Measurements from ENCODE around the gene UBE2C.

Gene UBE2C

GRCh38 chr20:45781391-45781931 is 31.0 kb upstream of the UBE2C start:
- WGBS, result 0% methylated on average over 3 of the region's 4 CpGs
- no peaks in the 10 kb centered on the region for H3K79me1 ChIP-seq (replicated peaks; ENCODE audit: low read length, poor library complexity, severe bottlenecking)
- H3K27me3 ChIP-seq (ENCODE audit: control insufficient read depth in 1 of 2, insufficient read depth in 1 of 2, low read length in 2 of 2), result no peaks in the 10 kb centered on the region
- H4K91ac ChIP-seq (ENCODE audit: low read length), result peak overlapping the region; percentile 23
- H3K23ac ChIP-seq (ENCODE audit: low read length in 2 of 2), result no peak overlapping the region
- peak overlapping the region in 1 of 2 experiments; percentile 51 for H2BK12ac ChIP-seq (ENCODE audit: low read length in 2 of 2)
- H3K9me3 ChIP-seq (ENCODE audit: control insufficient read depth, low read length), result no peaks in the 10 kb centered on the region
- peaks cover 14% of the 10 kb centered on the region for H3K4me1 ChIP-seq (ENCODE audit: control insufficient read depth, insufficient read depth, low read depth, low read length)
- no peak overlapping the region for H2AFZ ChIP-seq (ENCODE audit: low read depth, low read length)
- peak overlapping the region; percentile 85 for H3K9ac ChIP-seq (ENCODE audit: low read length)
- peak overlapping the region; percentile 50 for H2BK120ac ChIP-seq (ENCODE audit: low read depth, low read length)
- H2BK5ac ChIP-seq (ENCODE audit: low read depth, low read length, poor library complexity, severe bottlenecking), result no peak overlapping the region
- H3K18ac ChIP-seq (ENCODE audit: low read depth in 1 of 2, low read length in 2 of 2), result peak overlapping the region; percentile 37 to 44
- H3K4ac ChIP-seq (ENCODE audit: low read depth in 1 of 2, low read length in 2 of 2), result peak overlapping the region in 1 of 2 experiments; percentile 10
- no peak overlapping the region for H4K8ac ChIP-seq (ENCODE audit: low read length)
- peak overlapping the region in 1 of 2 experiments; percentile 17 for H3K4me3 ChIP-seq (ENCODE audit: insufficient read depth in 1 of 2, low read depth in 1 of 2, low read length in 2 of 2)
- no peak overlapping the region for H3K14ac ChIP-seq (ENCODE audit: low read length in 2 of 2)
- no peak overlapping the region for H2AK5ac ChIP-seq (ENCODE audit: low read length, severe bottlenecking)
- DNase-seq, result peak; percentile 94
- peak overlapping the region; percentile 71 for H3K27ac ChIP-seq (ENCODE audit: low read length, poor library complexity, severe bottlenecking)
- no peak overlapping the region for H3K4me2 ChIP-seq (ENCODE audit: low read length, poor library complexity, severe bottlenecking)
- H3K36me3 ChIP-seq (ENCODE audit: control insufficient read depth in 1 of 2, insufficient read depth in 2 of 2, low read depth in 1 of 2, low read length in 2 of 2), result no peaks in the 10 kb centered on the region
- no peak overlapping the region for H2BK15ac ChIP-seq (ENCODE audit: low read depth, poor library complexity, severe bottlenecking)

- peak; percentile 19 for DNase-seq
- H4K91ac ChIP-seq (ENCODE audit: low read length), result peak overlapping the region; percentile 10
- H3K4ac ChIP-seq (ENCODE audit: low read depth in 1 of 2, low read length in 2 of 2), result peak overlapping the region in 1 of 2 experiments; percentile 53
- H3K23ac ChIP-seq (ENCODE audit: low read length in 2 of 2), result no peak overlapping the region
- H3K79me1 ChIP-seq (replicated peaks; ENCODE audit: low read length, poor library complexity, severe bottlenecking), result no peaks in the 10 kb centered on the region
- 81% methylated on average over 2 of the region's 4 CpGs for WGBS
- H3K36me3 ChIP-seq (ENCODE audit: control insufficient read depth in 1 of 2, insufficient read depth in 2 of 2, low read depth in 1 of 2, low read length in 2 of 2), result no peaks in the 10 kb centered on the region
- no peak overlapping the region for H2AK5ac ChIP-seq (ENCODE audit: low read length, severe bottlenecking)
- H3K14ac ChIP-seq (ENCODE audit: low read length in 2 of 2), result no peak overlapping the region
- H2BK120ac ChIP-seq (ENCODE audit: low read depth, low read length), result no peak overlapping the region
- peak overlapping the region; percentile 76 to 96 for H2BK12ac ChIP-seq (ENCODE audit: low read length in 2 of 2)
- no peak overlapping the region for H3K9ac ChIP-seq (ENCODE audit: low read length)
- H3K9me3 ChIP-seq (ENCODE audit: control insufficient read depth, low read length), result no peaks in the 10 kb centered on the region
- H3K4me3 ChIP-seq (ENCODE audit: insufficient read depth in 1 of 2, low read depth in 1 of 2, low read length in 2 of 2), result no peak overlapping the region
- no peak overlapping the region for H4K8ac ChIP-seq (ENCODE audit: low read length)
- peak overlapping the region; percentile 51 to 71 for H3K18ac ChIP-seq (ENCODE audit: low read depth in 1 of 2, low read length in 2 of 2)
- H2BK5ac ChIP-seq (ENCODE audit: low read depth, low read length, poor library complexity, severe bottlenecking), result no peak overlapping the region
- no peaks in the 10 kb centered on the region for H3K27me3 ChIP-seq (ENCODE audit: control insufficient read depth in 1 of 2, insufficient read depth in 1 of 2, low read length in 2 of 2)
- H3K27ac ChIP-seq (ENCODE audit: low read length, poor library complexity, severe bottlenecking), result no peak overlapping the region
- H2AFZ ChIP-seq (ENCODE audit: low read depth, low read length), result no peak overlapping the region
- H3K4me2 ChIP-seq (ENCODE audit: low read length, poor library complexity, severe bottlenecking), result no peak overlapping the region
- peak overlapping the region; percentile 50 for H2BK15ac ChIP-seq (ENCODE audit: low read depth, poor library complexity, severe bottlenecking)
- H3K4me1 ChIP-seq (ENCODE audit: control insufficient read depth, insufficient read depth, low read depth, low read length), result peaks cover 14% of the 10 kb centered on the region
Observed at GRCh38 chr20:45782890-45783289, 29.6 kb upstream of the UBE2C start.

- Histone ChIP-seq H3K9ac (ENCODE audit: low read length) (no peak overlapping the region), H3K27me3 (ENCODE audit: control insufficient read depth in 1 of 2, insufficient read depth in 1 of 2, low read length in 2 of 2) (no peaks in the 10 kb centered on the region), H4K91ac (ENCODE audit: low read length) (peak overlapping the region; percentile 62), H3K4ac (ENCODE audit: low read depth in 1 of 2, low read length in 2 of 2) (peak overlapping the region in 1 of 2 experiments; percentile 13), H2BK12ac (ENCODE audit: low read length in 2 of 2) (peak overlapping the region; percentile 84 to 91), H3K4me3 (ENCODE audit: insufficient read depth in 1 of 2, low read depth in 1 of 2, low read length in 2 of 2) (no peak overlapping the region), H2BK5ac (ENCODE audit: low read depth, low read length, poor library complexity, severe bottlenecking) (no peak overlapping the region), H3K27ac (ENCODE audit: low read length, poor library complexity, severe bottlenecking) (no peak overlapping the region), H4K8ac (ENCODE audit: low read length) (peak overlapping the region; percentile 59), H3K14ac (ENCODE audit: low read length in 2 of 2) (no peak overlapping the region), H3K23ac (ENCODE audit: low read length in 2 of 2) (no peak overlapping the region), H2AFZ (ENCODE audit: low read depth, low read length) (no peak overlapping the region), H3K36me3 (ENCODE audit: control insufficient read depth in 1 of 2, insufficient read depth in 2 of 2, low read depth in 1 of 2, low read length in 2 of 2) (no peaks in the 10 kb centered on the region), H3K18ac (ENCODE audit: low read depth in 1 of 2, low read length in 2 of 2) (peak overlapping the region; percentile 81 to 85), H2BK15ac (ENCODE audit: low read depth, poor library complexity, severe bottlenecking) (peak overlapping the region; percentile 39), H3K4me1 (ENCODE audit: control insufficient read depth, insufficient read depth, low read depth, low read length) (peaks cover 11% of the 10 kb centered on the region), H2BK120ac (ENCODE audit: low read depth, low read length) (peak overlapping the region; percentile 44), H3K4me2 (ENCODE audit: low read length, poor library complexity, severe bottlenecking) (no peak overlapping the region), H3K79me1 (replicated peaks; ENCODE audit: low read length, poor library complexity, severe bottlenecking) (no peaks in the 10 kb centered on the region), H3K9me3 (ENCODE audit: control insufficient read depth, low read length) (no peaks in the 10 kb centered on the region), H2AK5ac (ENCODE audit: low read length, severe bottlenecking) (no peak overlapping the region)
- WGBS, result 97% methylated on average over 4 of the region's 6 CpGs
- no peak for DNase-seq
Observed at GRCh38 chr20:45783656-45784294, 28.7 kb upstream of the UBE2C start.

- Histone ChIP-seq H4K8ac (ENCODE audit: low read length) (no peak overlapping the region), H3K18ac (ENCODE audit: low read depth in 1 of 2, low read length in 2 of 2) (no peak overlapping the region), H3K79me1 (replicated peaks; ENCODE audit: low read length, poor library complexity, severe bottlenecking) (peaks cover 6% of the 10 kb centered on the region), H3K4me3 (ENCODE audit: insufficient read depth in 1 of 2, low read depth in 1 of 2, low read length in 2 of 2) (no peak overlapping the region), H3K4me1 (ENCODE audit: control insufficient read depth, insufficient read depth, low read depth, low read length) (peaks cover 8% of the 10 kb centered on the region), H3K27ac (ENCODE audit: low read length, poor library complexity, severe bottlenecking) (no peak overlapping the region), H3K4ac (ENCODE audit: low read depth in 1 of 2, low read length in 2 of 2) (no peak overlapping the region), H3K23ac (ENCODE audit: low read length in 2 of 2) (no peak overlapping the region), H4K91ac (ENCODE audit: low read length) (no peak overlapping the region), H3K9ac (ENCODE audit: low read length) (no peak overlapping the region), H2AFZ (ENCODE audit: low read depth, low read length) (no peak overlapping the region), H3K14ac (ENCODE audit: low read length in 2 of 2) (no peak overlapping the region), H2AK5ac (ENCODE audit: low read length, severe bottlenecking) (no peak overlapping the region), H2BK120ac (ENCODE audit: low read depth, low read length) (no peak overlapping the region), H2BK5ac (ENCODE audit: low read depth, low read length, poor library complexity, severe bottlenecking) (no peak overlapping the region), H2BK15ac (ENCODE audit: low read depth, poor library complexity, severe bottlenecking) (no peak overlapping the region), H3K4me2 (ENCODE audit: low read length, poor library complexity, severe bottlenecking) (no peak overlapping the region), H2BK12ac (ENCODE audit: low read length in 2 of 2) (no peak overlapping the region), H3K36me3 (ENCODE audit: control insufficient read depth in 1 of 2, insufficient read depth in 2 of 2, low read depth in 1 of 2, low read length in 2 of 2) (no peaks in the 10 kb centered on the region), H3K9me3 (ENCODE audit: control insufficient read depth, low read length) (no peaks in the 10 kb centered on the region), H3K27me3 (ENCODE audit: control insufficient read depth in 1 of 2, insufficient read depth in 1 of 2, low read length in 2 of 2) (no peaks in the 10 kb centered on the region)
- no peak for DNase-seq
- WGBS, result 100% methylated on average over 1 of the region's 3 CpGs
Observed at GRCh38 chr20:45788351-45788750, 24.1 kb upstream of the UBE2C start.

Data from mesenchymal stem cell (in vitro differentiated cells and primary cell).